ENCODE results near the gene CHI3L1.

- no peak for TF ChIP-seq CTCF (conservative IDR thresholded peaks at IDR 0.05; ENCODE audit: low read depth, low read length)
- no peak for TF ChIP-seq EZH2 (IDR thresholded peaks at IDR 0.05; ENCODE audit: borderline replicate concordance, low read depth, low read length, poor library complexity, severe bottlenecking)
Observed at GRCh38 chr1:203207751-203208150, 21.2 kb upstream of the CHI3L1 start.
